Measurements from ENCODE around the gene AHI1.

AHI1 gene

GRCh38 chr6:135325624-135326424 is 171.7 kb downstream of the AHI1 start:
- peak; percentile 83 for DNase-seq

- DNase-seq = no peak
Observed at GRCh38 chr6:135324531-135324930, 173.0 kb downstream of the AHI1 start.

GRCh38 chr6:135323979-135324378 is 173.6 kb downstream of the AHI1 start:
- peak; percentile 28 for DNase-seq

- DNase-seq = peak; percentile 99
Observed at GRCh38 chr6:135323202-135323668, 174.3 kb downstream of the AHI1 start.

- peak; percentile 86 for DNase-seq
Observed at GRCh38 chr6:135322427-135323201, 174.9 kb downstream of the AHI1 start.

- DNase-seq = peak; percentile 96
Observed at GRCh38 chr6:135320721-135321621, 176.6 kb downstream of the AHI1 start.

- peak; percentile 38 for DNase-seq
Observed at GRCh38 chr6:135319819-135320218, 177.7 kb downstream of the AHI1 start.

- DNase-seq = peak; percentile 53
Observed at GRCh38 chr6:135318738-135319469, 178.6 kb downstream of the AHI1 start.

- DNase-seq = no peak
Observed at GRCh38 chr6:135314543-135314942, 183.0 kb downstream of the AHI1 start.

- DNase-seq = no peak
Observed at GRCh38 chr6:135311446-135312200, 185.9 kb downstream of the AHI1 start.

- peak; percentile 79 for DNase-seq
Observed at GRCh38 chr6:135310291-135310690, 187.2 kb downstream of the AHI1 start.

- peak; percentile 74 for DNase-seq
Observed at GRCh38 chr6:135306740-135307420, 190.7 kb downstream of the AHI1 start.

GRCh38 chr6:135306166-135306565 is 191.4 kb downstream of the AHI1 start:
- DNase-seq = no peak

- no peak for DNase-seq
Observed at GRCh38 chr6:135305684-135306083, 191.9 kb downstream of the AHI1 start.

GRCh38 chr6:135304883-135305282 is 192.7 kb downstream of the AHI1 start:
- DNase-seq = no peak

GRCh38 chr6:135301304-135301703 is 196.2 kb downstream of the AHI1 start:
- DNase-seq = no peak

- no peak for DNase-seq
Observed at GRCh38 chr6:135300576-135300975, 197.0 kb downstream of the AHI1 start.

GRCh38 chr6:135299256-135299655 is 198.3 kb downstream of the AHI1 start:
- no peak for DNase-seq

- no peak for DNase-seq
Observed at GRCh38 chr6:135298455-135298854, 199.1 kb downstream of the AHI1 start.

GRCh38 chr6:135296715-135297114 is 200.8 kb downstream of the AHI1 start:
- DNase-seq = no peak

GRCh38 chr6:135295085-135295484 is 202.5 kb downstream of the AHI1 start:
- DNase-seq = no peak

All from hematopoietic multipotent progenitor cell treated with erythropoietin and hydrocortisone succinate and interleukin-3 and kit ligand, for 4 days (in vitro differentiated cells).